Left lobe of liver (tissue), 2 donors: ENCODE measurements around the gene PHACTR1. TPM values are rescaled to one million over a fixed set of nuclear protein-coding genes. Genes with fewer than 3 reads are reported as not detected.
A peak's percentile ranks its signal among the peaks of the same experiment; 100 is the strongest.
"Not testable (repeated sequence)": the region's sequence is repeated elsewhere in the genome, so short reads cannot be mapped to it uniquely, and the experiment has no call there.

Experiments used
- ATAC-seq: fragments of 200-7000 bp; cut with Tn5 transposase; one replicate; pipeline ENCODE4 v1.9.1; 2020; ENCODE audit warnings: mild to moderate bottlenecking, moderate library complexity
- DNase-seq: peaks from one replicate; pipeline ENCODE4 v3.0.0-alpha.2; 2020; ENCODE audit warnings: low spot score
- total RNA-seq: library from RNA; stranded (reverse); gene quantifications from one replicate; pipeline ENCODE4 v1.2.1, GENCODE V29; 2021
- donor health status: DM: no; HTN: no; CAD: no; lungs with moderate emphysema.
- donor health status: DM: no; HTN: yes; CAD: no.

The PHACTR1 gene
- total RNA-seq, 1 donor from 2014 or later: 0.68 TPM

GRCh38 chr6:13216236-13217014 is 499.9 kb downstream of the PHACTR1 start:
- DNase-seq (no peak), ATAC-seq (no peak)

GRCh38 chr6:13217206-13217905 is 500.8 kb downstream of the PHACTR1 start:
- DNase-seq: no peak

GRCh38 chr6:13220266-13220665 is 503.7 kb downstream of the PHACTR1 start:
- no peak for ATAC-seq
- no peak for DNase-seq

More at GRCh38 chr6:13217206-13217905, 500.8 kb downstream of the PHACTR1 start:
- no peak for ATAC-seq

GRCh38 chr6:13222048-13222447 is 505.5 kb downstream of the PHACTR1 start:
- DNase-seq: no peak
- no peak for ATAC-seq

- ATAC-seq (no peak), DNase-seq (no peak)
Measured at GRCh38 chr6:13226071-13226470, 509.5 kb downstream of the PHACTR1 start.

GRCh38 chr6:13228264-13229204 is 512.0 kb downstream of the PHACTR1 start:
- ATAC-seq (peak; percentile 11), DNase-seq (no peak)

- ATAC-seq: peak; percentile 96
- DNase-seq: peak; percentile 59
Measured at GRCh38 chr6:13229205-13230085, 512.9 kb downstream of the PHACTR1 start.

- DNase-seq (no peak), ATAC-seq (no peak)
Measured at GRCh38 chr6:13233106-13233505, 516.5 kb downstream of the PHACTR1 start.

GRCh38 chr6:13234130-13234529 is 517.6 kb downstream of the PHACTR1 start:
- ATAC-seq: no peak
- no peak for DNase-seq

GRCh38 chr6:13235339-13235738 is 518.8 kb downstream of the PHACTR1 start:
- ATAC-seq (no peak), DNase-seq (no peak)

GRCh38 chr6:13237318-13237717 is 520.8 kb downstream of the PHACTR1 start:
- DNase-seq (no peak), ATAC-seq (no peak)

- DNase-seq (no peak), ATAC-seq (no peak)
Measured at GRCh38 chr6:13238017-13238416, 521.5 kb downstream of the PHACTR1 start.

GRCh38 chr6:13238640-13239216 is 522.2 kb downstream of the PHACTR1 start:
- no peak for ATAC-seq

GRCh38 chr6:13239530-13240455 is 523.2 kb downstream of the PHACTR1 start:
- ATAC-seq: no peak
- no peak for DNase-seq

More at GRCh38 chr6:13238640-13239216, 522.2 kb downstream of the PHACTR1 start:
- DNase-seq: no peak

GRCh38 chr6:13241364-13241763 is 524.8 kb downstream of the PHACTR1 start:
- ATAC-seq (no peak), DNase-seq (no peak)

- ATAC-seq (peak; percentile 84), DNase-seq (no peak)
Measured at GRCh38 chr6:13242178-13242577, 525.6 kb downstream of the PHACTR1 start.

GRCh38 chr6:13242590-13242989 is 526.0 kb downstream of the PHACTR1 start:
- ATAC-seq (peak; percentile 70), DNase-seq (no peak)

GRCh38 chr6:13243033-13243432 is 526.5 kb downstream of the PHACTR1 start:
- no peak for ATAC-seq
- DNase-seq: no peak

- not testable (repeated sequence) for ATAC-seq, DNase-seq
Measured at GRCh38 chr6:13243745-13244144, 527.2 kb downstream of the PHACTR1 start.
